22Rv1 (cell line): ENCODE data around the gene OR2B3.

Source experiments
- ZFX ChIP-seq: fragments of 450-650 bp; IDR thresholded peaks from 2 replicates; pipeline ENCODE4 v1.6.1; 2017; ENCODE audit warnings: antibody characterized with exemption, borderline replicate concordance
- TF ChIP-seq, protein P1 (sequence below): fragments of 450-650 bp; IDR thresholded peaks from 2 replicates; pipeline ENCODE4 v1.5.1; 2017; ENCODE audit warnings: mild to moderate bottlenecking

GRCh38 chr6:29097803-29098202 lies 10.7 kb upstream of the OR2B3 start:
- TF ChIP-seq, protein P1, sequence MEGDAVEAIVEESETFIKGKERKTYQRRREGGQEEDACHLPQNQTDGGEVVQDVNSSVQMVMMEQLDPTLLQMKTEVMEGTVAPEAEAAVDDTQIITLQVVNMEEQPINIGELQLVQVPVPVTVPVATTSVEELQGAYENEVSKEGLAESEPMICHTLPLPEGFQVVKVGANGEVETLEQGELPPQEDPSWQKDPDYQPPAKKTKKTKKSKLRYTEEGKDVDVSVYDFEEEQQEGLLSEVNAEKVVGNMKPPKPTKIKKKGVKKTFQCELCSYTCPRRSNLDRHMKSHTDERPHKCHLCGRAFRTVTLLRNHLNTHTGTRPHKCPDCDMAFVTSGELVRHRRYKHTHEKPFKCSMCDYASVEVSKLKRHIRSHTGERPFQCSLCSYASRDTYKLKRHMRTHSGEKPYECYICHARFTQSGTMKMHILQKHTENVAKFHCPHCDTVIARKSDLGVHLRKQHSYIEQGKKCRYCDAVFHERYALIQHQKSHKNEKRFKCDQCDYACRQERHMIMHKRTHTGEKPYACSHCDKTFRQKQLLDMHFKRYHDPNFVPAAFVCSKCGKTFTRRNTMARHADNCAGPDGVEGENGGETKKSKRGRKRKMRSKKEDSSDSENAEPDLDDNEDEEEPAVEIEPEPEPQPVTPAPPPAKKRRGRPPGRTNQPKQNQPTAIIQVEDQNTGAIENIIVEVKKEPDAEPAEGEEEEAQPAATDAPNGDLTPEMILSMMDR: no peak
- no peak for TF ChIP-seq ZFX
